HUES64 (cell line): ENCODE measurements around the gene DHPS.
"Not testable (repeated sequence)": the region's sequence is repeated elsewhere in the genome, so short reads cannot be mapped to it uniquely, and the experiment has no call there.

Experiments used
- H3K27ac ChIP-seq: 2 replicates; pipeline ENCODE4 v1.7.0; 2013; ENCODE audit warnings: low read depth, low read length, inconsistent platforms
- H3K27me3 ChIP-seq: 2 replicates; pipeline ENCODE4 v1.6.1; 2013; ENCODE audit warnings: mild to moderate bottlenecking, low read length; ENCODE audit not compliant: insufficient read depth
- H3K36me3 ChIP-seq: 2 replicates; pipeline ENCODE4 v1.6.1; 2013; ENCODE audit warnings: mild to moderate bottlenecking, low read length; ENCODE audit not compliant: insufficient read depth
- H3K4me1 ChIP-seq: 2 replicates; pipeline ENCODE4 v1.6.1; 2013; ENCODE audit warnings: mild to moderate bottlenecking, low read length, moderate library complexity; ENCODE audit not compliant: insufficient read depth
- H3K4me3 ChIP-seq: 2 replicates; pipeline ENCODE4 v1.5.1; 2013; ENCODE audit warnings: mild to moderate bottlenecking, low read length, moderate library complexity
- H3K9ac ChIP-seq: 2 replicates; pipeline ENCODE4 v1.6.1; 2013; ENCODE audit warnings: mild to moderate bottlenecking, low read depth, low read length
- H3K9me3 ChIP-seq: 2 replicates; pipeline ENCODE4 v1.6.1; 2013; ENCODE audit warnings: low read depth, low read length; ENCODE audit not compliant: insufficient read depth
- WGBS: fragments of 150-250, 120-280 bp; methylation state at CpG from one replicate; pipeline ENCODE4 v1.1.7; 2013; ENCODE audit warnings: missing lambda C conversion rate; 5-methylcytosine and 5-hydroxymethylcytosine counted together

The DHPS gene

GRCh38 chr19:12721656-12722565 is 40.2 kb upstream of the DHPS start:
- Histone ChIP-seq H3K9ac (peak overlapping the region; percentile 94), H3K4me3 (peak overlapping the region; percentile 81), H3K27ac (peak overlapping the region; percentile 97), H3K36me3 (peaks cover 31% of the 10 kb centered on the region), H3K4me1 (peaks cover 7% of the 10 kb centered on the region), H3K9me3 (no peaks in the 10 kb centered on the region), H3K27me3 (no peaks in the 10 kb centered on the region)
- WGBS: under 1% methylated on average over 64 of the region's 65 CpGs

DNA sequence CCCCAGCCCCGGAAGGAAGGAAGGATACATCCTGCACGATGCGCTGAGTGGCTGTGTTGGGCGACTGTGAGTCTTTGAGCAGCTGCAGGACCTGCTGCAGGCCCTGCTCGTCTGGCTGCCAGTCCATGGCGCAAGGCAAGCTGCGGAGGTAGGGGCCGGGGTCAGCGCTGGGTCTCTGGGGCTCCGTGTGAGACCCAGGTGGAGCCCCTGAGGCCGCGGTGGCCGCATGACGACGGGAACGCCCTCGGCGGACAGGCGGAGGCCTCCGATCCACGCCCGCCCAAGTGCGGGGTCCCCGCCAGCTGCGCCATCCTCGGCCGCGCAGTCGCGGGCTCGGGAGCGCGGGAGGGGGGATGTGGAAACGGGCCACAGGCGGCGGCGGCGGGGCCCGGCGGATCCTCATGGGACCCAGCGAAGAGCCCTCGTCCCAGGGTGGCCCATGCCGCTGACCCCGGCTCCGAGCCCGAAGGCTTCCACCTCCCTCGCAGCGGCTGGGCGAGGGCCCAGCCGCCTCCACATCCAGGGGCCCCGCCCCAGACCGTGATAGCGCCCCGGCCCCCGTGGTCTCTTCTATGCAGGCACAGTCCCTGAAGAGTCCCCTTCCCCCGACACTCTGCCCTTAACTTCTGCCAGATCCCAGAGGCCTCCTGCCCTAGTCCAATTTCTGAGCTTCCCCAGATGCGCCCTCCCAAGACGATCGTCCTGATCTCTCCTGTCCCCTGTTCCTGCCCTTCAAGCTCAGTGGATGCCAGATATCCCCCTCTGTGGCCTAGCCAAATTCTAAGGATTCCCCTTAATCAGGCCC is 39.4 kb upstream of the DHPS start:
- WGBS: 22% methylated on average over 59 of the region's 59 CpGs
- peaks cover 39% of the 10 kb centered on the region for H3K36me3 ChIP-seq

DNA sequence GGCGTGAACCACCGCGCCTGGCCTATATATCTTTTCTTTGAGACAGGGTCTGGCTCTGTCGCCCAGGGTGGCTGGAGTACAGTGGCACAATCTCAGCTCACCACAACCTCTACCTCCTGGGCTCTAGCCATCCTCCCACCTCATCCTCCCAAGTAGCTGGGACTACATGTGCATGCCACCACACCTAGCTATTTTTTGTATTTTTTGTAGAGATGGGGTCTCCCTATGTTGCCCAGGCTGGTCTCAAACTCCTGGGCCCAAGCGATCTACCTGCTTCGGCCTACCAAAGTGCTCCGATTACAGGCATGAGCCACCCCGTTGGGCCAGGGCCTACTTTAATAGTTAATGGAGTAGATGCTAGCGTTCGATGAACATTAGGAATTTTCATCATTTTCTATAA is 38.6 kb upstream of the DHPS start:
- Histone ChIP-seq H3K9ac (peak overlapping the region; percentile 94), H3K4me3 (peak overlapping the region; percentile 81)
- WGBS: 95% methylated on average over 10 of the region's 10 CpGs

More for the DNA sequence above, 39.4 kb upstream of the DHPS start:
- Histone ChIP-seq H3K4me3 (peak overlapping the region; percentile 81), H3K27me3 (no peaks in the 10 kb centered on the region), H3K9me3 (no peaks in the 10 kb centered on the region), H3K27ac (peak overlapping the region; percentile 97), H3K4me1 (peaks cover 5% of the 10 kb centered on the region; the same call in 1 of the 2 replicates), H3K9ac (peak overlapping the region; percentile 94)

GRCh38 chr19:12715929-12716328 is 34.2 kb upstream of the DHPS start:
- H3K9me3 ChIP-seq: no peaks in the 10 kb centered on the region
- H3K4me1 ChIP-seq: peaks cover 5% of the 10 kb centered on the region; the same call in 1 of the 2 replicates
- peaks cover 85% of the 10 kb centered on the region for H3K36me3 ChIP-seq
- no peak overlapping the region for H3K9ac ChIP-seq
- H3K27ac ChIP-seq: no peak overlapping the region
- no peaks in the 10 kb centered on the region for H3K27me3 ChIP-seq
- 97% methylated on average over 3 of the region's 3 CpGs for WGBS
- no peak overlapping the region for H3K4me3 ChIP-seq

More for the DNA sequence above, 38.6 kb upstream of the DHPS start:
- peaks cover 46% of the 10 kb centered on the region for H3K36me3 ChIP-seq
- H3K9me3 ChIP-seq: no peaks in the 10 kb centered on the region
- no peak overlapping the region for H3K27ac ChIP-seq
- peaks cover 5% of the 10 kb centered on the region; the same call in 1 of the 2 replicates for H3K4me1 ChIP-seq
- no peaks in the 10 kb centered on the region for H3K27me3 ChIP-seq

- peaks cover 87% of the 10 kb centered on the region for H3K36me3 ChIP-seq
- H3K27ac ChIP-seq: no peak overlapping the region
- 96% methylated on average over 15 of the region's 15 CpGs for WGBS
Measured at GRCh38 chr19:12715102-12715501, 33.4 kb upstream of the DHPS start.

GRCh38 chr19:12713304-12713703 is 31.6 kb upstream of the DHPS start:
- not testable (repeated sequence) for H3K4me3 ChIP-seq, H3K4me1 ChIP-seq, H3K9ac ChIP-seq, H3K9me3 ChIP-seq, H3K27me3 ChIP-seq, H3K27ac ChIP-seq
- 94% methylated on average over 9 of the region's 9 CpGs for WGBS
- peaks cover 91% of the 10 kb centered on the region for H3K36me3 ChIP-seq

More at GRCh38 chr19:12715102-12715501, 33.4 kb upstream of the DHPS start:
- H3K9me3 ChIP-seq: no peaks in the 10 kb centered on the region
- H3K4me1 ChIP-seq: no peaks in the 10 kb centered on the region
- H3K9ac ChIP-seq: no peak overlapping the region
- H3K4me3 ChIP-seq: no peak overlapping the region
- no peaks in the 10 kb centered on the region for H3K27me3 ChIP-seq

GRCh38 chr19:12712077-12712476 is 30.4 kb upstream of the DHPS start:
- peaks cover 93% of the 10 kb centered on the region for H3K36me3 ChIP-seq
- not testable (repeated sequence) for H3K9ac ChIP-seq, H3K4me3 ChIP-seq, H3K4me1 ChIP-seq, H3K27me3 ChIP-seq, H3K27ac ChIP-seq, H3K9me3 ChIP-seq
- WGBS: 64% methylated on average over 12 of the region's 14 CpGs

- no peaks in the 10 kb centered on the region for H3K4me1 ChIP-seq
- 97% methylated on average over 17 of the region's 17 CpGs for WGBS
- peaks cover 94% of the 10 kb centered on the region for H3K36me3 ChIP-seq
- no peaks in the 10 kb centered on the region for H3K27me3 ChIP-seq
- no peak overlapping the region for H3K9ac ChIP-seq
- H3K4me3 ChIP-seq: no peak overlapping the region
- H3K9me3 ChIP-seq: no peaks in the 10 kb centered on the region
- H3K27ac ChIP-seq: no peak overlapping the region
Measured at GRCh38 chr19:12711187-12711586, 29.5 kb upstream of the DHPS start.

DNA sequence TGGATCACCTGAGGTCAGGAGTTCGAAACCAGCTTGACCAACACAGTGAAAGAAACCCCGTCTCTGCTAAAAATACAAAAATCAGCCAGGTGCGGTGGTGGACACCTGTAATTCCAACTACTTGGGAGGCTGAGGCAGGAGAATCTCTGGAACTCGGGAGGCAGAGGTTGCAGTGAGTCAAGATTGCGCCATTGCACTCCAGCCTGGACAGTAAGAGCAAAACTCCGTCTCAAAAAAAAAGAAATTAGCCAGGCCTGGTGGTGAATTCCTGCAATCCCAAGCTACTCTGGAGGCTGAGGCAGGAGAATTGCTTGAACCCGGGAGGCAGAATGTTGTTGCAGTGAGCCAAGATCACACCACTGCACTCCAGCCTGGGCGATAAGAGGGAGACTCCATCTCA is 27.0 kb upstream of the DHPS start:
- Histone ChIP-seq H3K36me3 (peaks cover 94% of the 10 kb centered on the region), H3K27ac (no peak overlapping the region)
- 94% methylated on average over 8 of the region's 8 CpGs for WGBS

DNA sequence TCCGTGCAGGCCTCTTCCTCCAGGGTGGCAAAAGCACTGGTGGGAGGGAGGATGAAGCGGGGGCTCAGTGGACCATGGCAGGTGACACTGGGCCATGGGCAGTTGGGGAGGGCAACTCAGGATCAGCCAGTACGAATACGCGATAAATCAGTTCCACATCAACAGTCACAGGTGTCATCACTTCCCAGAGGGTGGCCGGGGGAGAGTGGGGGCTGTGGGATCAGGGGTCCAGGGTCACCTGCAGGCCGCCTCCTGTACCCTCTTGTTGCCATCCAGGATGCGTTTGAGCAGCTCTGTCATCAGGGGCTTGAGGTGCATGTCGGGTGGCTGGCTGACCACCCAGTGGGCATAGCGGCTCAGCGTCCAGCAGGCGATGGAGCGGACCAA is 24.6 kb upstream of the DHPS start:
- H3K4me3 ChIP-seq: no peak overlapping the region
- H3K4me1 ChIP-seq: 0 out of 2 replicates have a peak, but pooled peaks cover 4% of the 10 kb centered on the region
- H3K9me3 ChIP-seq: no peaks in the 10 kb centered on the region
- no peak overlapping the region for H3K27ac ChIP-seq
- peaks cover 96% of the 10 kb centered on the region for H3K36me3 ChIP-seq
- WGBS: 96% methylated on average over 13 of the region's 13 CpGs
- H3K9ac ChIP-seq: no peak overlapping the region
- no peaks in the 10 kb centered on the region for H3K27me3 ChIP-seq

More for the DNA sequence above, 27.0 kb upstream of the DHPS start:
- H3K4me3 ChIP-seq: no peak overlapping the region
- no peaks in the 10 kb centered on the region for H3K9me3 ChIP-seq
- H3K9ac ChIP-seq: no peak overlapping the region
- no peaks in the 10 kb centered on the region for H3K27me3 ChIP-seq
- H3K4me1 ChIP-seq: no peaks in the 10 kb centered on the region
